RWPE2 (cell line): ENCODE data around the gene SPNS3.

Experiments used
- ATAC-seq: fragments of 200-7000 bp; cut with Tn5 transposase; 3 replicates; pipeline ENCODE4 v1.9.1; 2021; ENCODE audit warnings: low read depth
- DNase-seq: peaks from one replicate; pipeline ENCODE4 v3.0.0-alpha.2; 2020; ENCODE audit warnings: low spot score
- H3K27ac ChIP-seq: fragments of 450-650 bp; 2 replicates; pipeline ENCODE4 v1.5.1; 2017; ENCODE audit warnings: mild to moderate bottlenecking; ENCODE audit not compliant: poor library complexity, severe bottlenecking
- H3K27me3 ChIP-seq: fragments of 250-450 bp; sonication (Bioruptor Pico); 2 replicates; pipeline ENCODE4 v1.5.1; 2021; ENCODE audit warnings: mild to moderate bottlenecking, moderate library complexity; ENCODE audit not compliant: insufficient read depth, poor library complexity, severe bottlenecking
- H3K36me3 ChIP-seq: fragments of 250-450 bp; sonication (Bioruptor Pico); 2 replicates; pipeline ENCODE4 v1.5.1; 2020; ENCODE audit warnings: low read depth, mild to moderate bottlenecking, moderate library complexity
- H3K4me1 ChIP-seq: fragments of 250-450 bp; sonication (Bioruptor Pico); 2 replicates; pipeline ENCODE4 v1.5.1; 2021; ENCODE audit warnings: mild to moderate bottlenecking, moderate library complexity; ENCODE audit not compliant: insufficient read depth, poor library complexity, severe bottlenecking
- H3K4me3 ChIP-seq: fragments of 250-450 bp; sonication (Bioruptor Pico); 2 replicates; pipeline ENCODE4 v1.5.1; 2021; ENCODE audit warnings: mild to moderate bottlenecking, moderate library complexity; ENCODE audit not compliant: severe bottlenecking
- H3K9me3 ChIP-seq: fragments of 250-450 bp; sonication (Bioruptor Pico); 2 replicates; pipeline ENCODE4 v1.5.1; 2021; ENCODE audit warnings: mild to moderate bottlenecking, moderate library complexity; ENCODE audit not compliant: severe bottlenecking
- CTCF ChIP-seq: fragments of 450-650 bp; IDR thresholded peaks from one replicate; pipeline ENCODE4 v1.5.1; 2017; ENCODE audit warnings: mild to moderate bottlenecking, moderate library complexity; ENCODE audit not compliant: poor library complexity, severe bottlenecking

The SPNS3 gene

GRCh38 chr17:4490109-4490591, 56.4 kb downstream of the SPNS3 start:
- Histone ChIP-seq H3K27ac (no peak overlapping the region), H3K36me3 (no peaks in the 10 kb centered on the region), H3K4me1 (no peaks in the 10 kb centered on the region), H3K9me3 (no peaks in the 10 kb centered on the region), H3K27me3 (no peaks in the 10 kb centered on the region), H3K4me3 (no peak overlapping the region)
- no peak for DNase-seq
- no peak for ATAC-seq
- TF ChIP-seq CTCF = no peak

- no peak for ATAC-seq
- H3K4me1 ChIP-seq = no peaks in the 10 kb centered on the region
- TF ChIP-seq CTCF = no peak
These were observed 56.9 kb downstream of the SPNS3 start for GRCh38 chr17:4490637-4491061.

GRCh38 chr17:4492721-4493561, 59.2 kb downstream of the SPNS3 start:
- ATAC-seq (peak; percentile 55), DNase-seq (no peak)
- H3K27ac ChIP-seq = no peak overlapping the region
- H3K36me3 ChIP-seq = no peaks in the 10 kb centered on the region
- peaks cover under 1% of the 10 kb centered on the region for H3K27me3 ChIP-seq
- no peak overlapping the region for H3K4me3 ChIP-seq
- H3K4me1 ChIP-seq = peaks cover 6% of the 10 kb centered on the region
- no peaks in the 10 kb centered on the region for H3K9me3 ChIP-seq
- TF ChIP-seq CTCF = no peak

More at GRCh38 chr17:4490637-4491061, 56.9 kb downstream of the SPNS3 start:
- Histone ChIP-seq H3K27ac (no peak overlapping the region), H3K9me3 (no peaks in the 10 kb centered on the region), H3K27me3 (no peaks in the 10 kb centered on the region), H3K36me3 (no peaks in the 10 kb centered on the region), H3K4me3 (no peak overlapping the region)
- no peak for DNase-seq

GRCh38 chr17:4497101-4497824, 63.5 kb downstream of the SPNS3 start:
- TF ChIP-seq CTCF = no peak
- peaks cover 23% of the 10 kb centered on the region for H3K27me3 ChIP-seq
- H3K4me3 ChIP-seq = no peak overlapping the region
- H3K9me3 ChIP-seq = no peaks in the 10 kb centered on the region
- H3K27ac ChIP-seq = no peak overlapping the region
- DNase-seq (no peak), ATAC-seq (peak; percentile 41)
- H3K4me1 ChIP-seq = peaks cover 7% of the 10 kb centered on the region
- no peaks in the 10 kb centered on the region for H3K36me3 ChIP-seq
